ENCODE data around the gene NHLRC3.

The NHLRC3 gene, protein sequence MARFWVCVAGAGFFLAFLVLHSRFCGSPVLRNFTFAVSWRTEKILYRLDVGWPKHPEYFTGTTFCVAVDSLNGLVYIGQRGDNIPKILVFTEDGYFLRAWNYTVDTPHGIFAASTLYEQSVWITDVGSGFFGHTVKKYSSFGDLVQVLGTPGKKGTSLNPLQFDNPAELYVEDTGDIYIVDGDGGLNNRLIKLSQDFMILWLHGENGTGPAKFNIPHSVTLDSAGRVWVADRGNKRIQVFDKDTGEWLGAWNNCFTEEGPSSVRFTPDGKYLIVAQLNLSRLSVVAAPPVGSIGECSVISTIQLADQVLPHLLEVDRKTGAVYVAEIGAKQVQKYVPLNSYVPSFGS

DNA sequence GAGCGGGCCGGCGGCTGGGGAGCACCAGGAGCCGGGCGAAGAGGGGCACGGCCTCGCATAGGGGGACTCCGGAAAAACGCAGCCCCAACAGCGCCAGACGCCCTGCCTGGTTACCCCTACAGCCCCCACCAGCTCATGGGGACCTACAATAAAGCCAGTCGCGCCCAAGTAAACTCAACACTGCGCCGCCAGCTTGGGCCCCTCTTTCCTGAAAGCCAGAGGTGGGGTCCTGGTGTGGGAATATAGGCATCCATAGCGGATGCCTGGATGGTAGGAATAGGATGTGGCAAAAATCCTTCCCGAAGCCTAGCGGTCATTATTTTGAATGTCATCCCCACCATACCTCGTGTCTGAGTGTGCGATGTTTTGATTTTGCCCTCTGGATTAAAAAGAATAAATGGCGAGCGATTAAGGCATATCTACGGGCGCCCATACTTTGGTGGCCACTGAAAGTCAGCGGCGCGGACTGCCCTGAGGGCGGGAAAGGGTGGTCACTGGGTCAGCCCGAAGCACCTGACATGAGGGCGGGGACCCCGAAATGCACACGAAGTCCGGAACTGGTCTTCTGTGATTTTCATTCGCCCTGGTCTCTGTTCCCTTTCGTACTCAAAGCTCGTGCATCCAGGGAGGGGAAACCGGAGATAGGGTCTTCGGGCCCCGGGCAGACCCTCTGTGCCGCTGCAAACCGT, at the start of gene NHLRC3, which contains the start of gene PROSER1:
NHLRC3 (plus strand) TSS at position 577 of the 689 bp plus-strand sequence. CDS start 184 bp downstream, outside the sequence.
PROSER1 (minus strand) TSS at position 210 of the 689 bp plus-strand sequence. CDS start 847 bp downstream, outside the sequence.
- TF ChIP-seq GATA3 (IDR thresholded peaks at IDR 0.05; ENCODE audit: low read depth, low read length) = no peak
- no peak for TF ChIP-seq GATA2 (IDR thresholded peaks at IDR 0.05; ENCODE audit: low read depth, low read length)

DNA sequence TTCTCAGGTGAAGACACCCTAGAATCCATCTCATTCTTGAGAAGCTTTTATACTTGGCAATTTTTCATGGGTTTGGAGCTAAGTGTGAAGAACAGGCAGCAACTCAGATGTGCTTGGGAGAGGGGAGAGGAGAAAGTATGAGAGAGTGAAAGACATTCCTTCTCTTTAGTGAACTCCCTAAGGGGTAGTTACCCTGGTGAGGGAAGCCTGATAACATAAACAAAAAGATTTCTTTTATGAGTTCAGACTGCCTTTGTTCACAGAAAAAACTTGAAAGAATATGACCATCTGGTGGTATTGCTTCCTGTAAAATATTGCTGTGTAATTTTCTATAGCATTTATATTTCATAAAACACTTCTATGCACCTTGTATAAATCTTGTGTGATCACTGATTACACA, 47.6 kb upstream of the NHLRC3 start, which contains the start of gene STOML3:
STOML3 (minus strand) TSS at position 139 of the 400 bp plus-strand sequence; CDS start at position 29, 110 bp downstream.
- TF ChIP-seq GATA2 (IDR thresholded peaks at IDR 0.05; ENCODE audit: low read depth, low read length) = no peak
- no peak for TF ChIP-seq GATA3 (IDR thresholded peaks at IDR 0.05; ENCODE audit: low read depth, low read length)

DNA sequence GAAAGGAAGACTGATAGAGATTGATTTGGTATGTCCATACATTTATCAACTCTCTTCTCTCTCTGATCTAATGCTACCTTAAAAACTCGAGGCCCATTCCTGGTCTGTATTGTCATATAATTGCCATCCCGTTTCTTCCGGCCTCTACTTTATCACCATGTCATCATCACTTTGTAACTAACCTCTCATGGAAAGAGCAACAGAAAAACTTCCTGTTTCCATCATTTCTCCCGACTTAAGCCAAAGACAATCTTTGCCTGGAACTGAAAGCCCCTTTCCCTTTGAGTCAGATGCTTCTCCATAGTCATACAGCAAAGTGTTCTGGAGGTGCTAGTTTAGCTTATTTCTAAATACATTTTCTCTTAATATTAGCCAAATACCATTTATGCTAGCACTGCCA, 44.9 kb upstream of the NHLRC3 start:
- TF ChIP-seq GATA2 (IDR thresholded peaks at IDR 0.05; ENCODE audit: low read depth, low read length) (no peak), GATA3 (IDR thresholded peaks at IDR 0.05; ENCODE audit: low read depth, low read length) (no peak)

DNA sequence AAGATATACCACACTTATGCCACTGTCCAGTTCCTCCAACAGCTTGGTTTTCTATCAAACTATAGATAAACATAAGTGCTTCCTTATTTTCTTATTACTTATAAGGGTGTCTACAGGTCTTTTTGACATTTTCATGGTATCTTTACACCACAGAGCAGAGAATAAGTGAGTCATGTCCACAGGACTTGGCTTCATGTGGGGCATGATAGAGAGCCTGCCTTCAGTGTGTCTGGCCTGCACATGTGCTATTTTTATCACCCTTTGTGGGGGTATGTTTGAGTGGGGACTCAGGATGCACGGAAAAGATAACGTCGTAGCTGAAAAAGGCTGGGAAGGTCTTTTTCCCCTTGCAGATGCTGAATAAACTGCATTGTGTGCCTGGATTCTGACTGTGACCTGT, 39.5 kb upstream of the NHLRC3 start:
- TF ChIP-seq GATA3 (IDR thresholded peaks at IDR 0.05; ENCODE audit: low read depth, low read length) = no peak
- no peak for TF ChIP-seq GATA2 (IDR thresholded peaks at IDR 0.05; ENCODE audit: low read depth, low read length)

DNA sequence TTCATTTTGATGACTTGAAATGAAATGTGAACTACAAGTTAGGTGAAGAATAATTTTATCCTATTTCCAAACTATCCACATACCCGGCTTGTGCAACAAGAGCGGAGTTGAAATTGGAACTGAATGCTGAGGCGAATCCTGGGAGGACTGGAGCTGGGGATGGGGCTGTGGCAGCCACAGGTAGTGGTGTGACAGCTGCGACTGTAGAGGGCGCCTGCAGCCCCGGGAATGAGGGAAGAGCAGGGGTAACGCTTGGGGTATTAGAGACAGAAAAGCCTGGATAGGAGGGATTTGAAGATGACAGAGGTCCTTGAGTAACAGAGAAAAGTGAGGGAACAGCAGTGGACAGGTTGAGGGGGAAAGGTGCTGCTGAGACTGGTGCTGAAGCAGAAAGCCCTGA, 25.6 kb upstream of the NHLRC3 start:
- no peak for TF ChIP-seq GATA3 (IDR thresholded peaks at IDR 0.05; ENCODE audit: low read depth, low read length)
- no peak for TF ChIP-seq GATA2 (IDR thresholded peaks at IDR 0.05; ENCODE audit: low read depth, low read length)

DNA sequence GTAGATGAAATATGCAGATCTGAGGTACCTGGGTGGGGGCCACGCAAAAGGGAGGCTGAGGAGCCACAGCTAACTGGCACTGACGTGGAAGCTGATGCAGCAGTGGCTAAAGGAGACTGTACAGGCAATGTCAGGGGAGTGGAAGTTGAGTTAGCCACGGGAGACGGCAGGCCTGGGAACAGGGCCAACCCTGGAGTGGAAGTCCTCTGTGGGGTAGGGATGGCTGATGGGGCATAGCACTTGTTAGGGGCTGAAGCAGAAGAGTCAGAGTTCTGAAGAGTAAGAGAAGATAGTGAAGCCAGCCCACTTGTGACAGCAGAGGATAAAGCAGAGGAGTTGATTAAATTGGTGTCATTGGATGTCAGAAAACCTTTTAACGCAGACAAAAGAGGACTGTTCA, 24.8 kb upstream of the NHLRC3 start:
- TF ChIP-seq GATA3 (IDR thresholded peaks at IDR 0.05; ENCODE audit: low read depth, low read length) (no peak), GATA2 (IDR thresholded peaks at IDR 0.05; ENCODE audit: low read depth, low read length) (no peak)

DNA sequence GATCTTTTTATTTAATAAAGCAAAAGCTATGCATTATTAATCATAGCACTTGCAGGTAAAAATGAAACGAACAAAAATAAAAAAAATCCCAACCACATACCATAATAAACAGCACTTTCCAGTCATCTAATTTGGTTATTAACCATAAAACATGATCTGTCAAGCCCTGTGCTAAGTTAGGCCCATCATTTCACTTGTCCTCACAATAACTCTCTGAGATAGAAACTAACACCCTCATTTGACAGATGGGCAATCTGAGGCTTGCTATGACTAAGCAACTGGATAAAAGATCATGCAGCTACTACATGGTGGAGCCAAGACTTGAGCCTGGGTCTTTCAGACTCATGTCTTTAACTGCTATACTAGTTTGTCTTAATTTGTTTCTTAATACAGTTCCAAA, 22.2 kb upstream of the NHLRC3 start:
- TF ChIP-seq GATA2 (IDR thresholded peaks at IDR 0.05; ENCODE audit: low read depth, low read length) = no peak
- TF ChIP-seq GATA3 (IDR thresholded peaks at IDR 0.05; ENCODE audit: low read depth, low read length) = no peak

DNA sequence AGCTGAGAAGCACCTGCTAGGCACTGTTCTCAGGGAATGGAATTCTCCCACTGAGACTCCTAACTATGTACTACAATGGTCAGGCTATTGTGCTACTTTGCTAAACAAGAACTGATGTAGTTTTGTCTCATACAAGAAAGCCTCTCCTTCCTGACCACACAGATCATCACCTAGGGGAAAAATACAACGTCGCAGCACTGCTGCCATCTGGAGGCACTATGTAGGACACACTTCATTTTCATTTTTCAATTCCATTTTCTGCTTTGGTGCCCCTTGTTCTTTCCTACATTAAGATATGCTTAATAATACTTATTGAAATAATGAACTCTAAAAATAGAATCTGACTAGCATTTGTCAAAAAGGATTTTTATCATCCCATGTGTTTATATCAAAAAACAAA, 21.5 kb upstream of the NHLRC3 start:
- TF ChIP-seq GATA2 (IDR thresholded peaks at IDR 0.05; ENCODE audit: low read depth, low read length) (no peak), GATA3 (IDR thresholded peaks at IDR 0.05; ENCODE audit: low read depth, low read length) (no peak)

DNA sequence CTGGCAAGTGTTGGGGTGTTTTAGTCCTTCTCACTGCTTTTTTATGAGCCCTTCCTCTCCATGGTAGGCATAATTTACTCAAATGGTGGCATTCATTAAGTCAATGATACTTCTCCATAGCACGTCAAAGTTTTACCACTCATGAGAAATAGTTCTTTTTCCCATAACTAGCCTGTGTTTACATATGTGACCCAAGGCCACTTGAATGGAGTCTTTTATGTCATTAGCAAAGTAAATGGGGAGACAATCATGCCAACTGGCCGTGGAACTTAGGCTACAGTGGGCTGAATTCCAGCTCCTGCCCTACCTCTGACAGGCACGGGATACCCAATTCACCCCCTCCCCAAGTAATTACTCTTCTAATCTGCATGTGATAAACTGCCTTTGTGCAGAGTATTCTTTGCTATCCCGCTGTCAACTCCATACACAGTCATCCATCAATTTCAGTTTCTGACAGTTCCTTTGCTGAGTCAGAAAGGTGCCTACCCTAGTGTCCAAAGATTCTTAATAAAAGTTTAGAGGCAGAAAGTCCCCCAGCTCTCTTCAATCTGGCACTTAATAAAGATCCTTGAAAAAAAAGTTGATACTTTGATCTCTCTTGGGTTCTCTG, 17.3 kb upstream of the NHLRC3 start:
- TF ChIP-seq GATA3 (IDR thresholded peaks at IDR 0.05; ENCODE audit: low read depth, low read length) = no peak
- no peak for TF ChIP-seq GATA2 (IDR thresholded peaks at IDR 0.05; ENCODE audit: low read depth, low read length)

DNA sequence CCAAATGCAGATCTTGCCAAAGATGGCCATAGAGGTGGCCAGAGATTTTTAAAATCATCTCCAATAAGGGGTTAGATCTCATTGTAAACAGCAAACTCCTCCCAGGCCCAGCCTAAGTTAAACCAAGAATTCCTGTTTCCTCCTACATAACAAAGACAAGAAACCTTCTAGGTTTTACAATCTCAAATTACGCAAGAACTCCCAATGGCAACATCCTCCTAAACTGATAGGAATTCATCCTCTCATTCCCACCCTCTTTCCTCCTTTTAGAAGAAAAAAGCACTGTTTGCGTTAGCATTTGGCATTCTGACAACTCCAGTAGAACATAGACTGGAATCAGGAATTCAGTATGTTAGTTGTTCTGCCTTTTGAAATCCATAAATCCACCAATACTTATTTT, 14.9 kb upstream of the NHLRC3 start:
- TF ChIP-seq GATA3 (IDR thresholded peaks at IDR 0.05; ENCODE audit: low read depth, low read length) (no peak), GATA2 (IDR thresholded peaks at IDR 0.05; ENCODE audit: low read depth, low read length) (no peak)

DNA sequence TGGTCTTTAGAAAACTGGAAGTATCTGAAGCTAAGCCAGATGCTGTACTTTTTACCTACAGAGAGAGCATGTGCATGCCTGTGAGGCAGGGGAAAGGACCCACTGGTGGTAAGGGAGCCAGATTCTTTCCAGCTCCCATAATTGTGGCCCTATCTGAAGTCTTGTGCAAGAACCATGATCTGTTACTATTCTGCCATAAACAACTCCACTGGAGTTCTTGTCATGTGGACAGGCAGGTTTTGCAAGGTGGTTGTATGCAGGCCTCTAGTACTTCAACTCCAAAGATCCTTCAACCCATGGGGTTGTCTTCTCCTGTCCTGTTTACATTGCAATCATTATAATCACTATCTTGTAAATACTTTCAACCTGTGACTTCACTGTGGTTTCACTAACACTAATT, 14.5 kb upstream of the NHLRC3 start:
- TF ChIP-seq GATA2 (IDR thresholded peaks at IDR 0.05; ENCODE audit: low read depth, low read length) = no peak
- no peak for TF ChIP-seq GATA3 (IDR thresholded peaks at IDR 0.05; ENCODE audit: low read depth, low read length)

DNA sequence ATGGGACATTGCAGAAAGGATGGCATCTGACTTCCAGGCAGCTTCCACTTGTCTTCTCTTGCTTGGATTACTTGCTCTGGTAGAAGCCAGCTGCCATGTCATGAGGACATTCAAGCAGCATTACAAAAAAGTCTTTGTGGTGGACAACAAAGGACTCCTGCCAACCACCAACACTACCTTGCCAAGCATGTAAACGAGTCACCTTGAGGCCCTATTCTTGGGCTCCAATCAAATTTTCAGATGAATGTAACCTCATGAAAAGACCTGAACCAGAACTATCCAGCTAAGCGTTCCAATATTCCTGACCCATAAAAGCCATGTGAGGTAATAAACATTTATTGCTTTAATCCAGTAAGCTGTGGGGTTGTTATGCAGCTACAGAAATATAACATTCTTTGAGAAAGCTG, 12.8 kb upstream of the NHLRC3 start:
- TF ChIP-seq GATA2 (IDR thresholded peaks at IDR 0.05; ENCODE audit: low read depth, low read length) (no peak), GATA3 (IDR thresholded peaks at IDR 0.05; ENCODE audit: low read depth, low read length) (no peak)

DNA sequence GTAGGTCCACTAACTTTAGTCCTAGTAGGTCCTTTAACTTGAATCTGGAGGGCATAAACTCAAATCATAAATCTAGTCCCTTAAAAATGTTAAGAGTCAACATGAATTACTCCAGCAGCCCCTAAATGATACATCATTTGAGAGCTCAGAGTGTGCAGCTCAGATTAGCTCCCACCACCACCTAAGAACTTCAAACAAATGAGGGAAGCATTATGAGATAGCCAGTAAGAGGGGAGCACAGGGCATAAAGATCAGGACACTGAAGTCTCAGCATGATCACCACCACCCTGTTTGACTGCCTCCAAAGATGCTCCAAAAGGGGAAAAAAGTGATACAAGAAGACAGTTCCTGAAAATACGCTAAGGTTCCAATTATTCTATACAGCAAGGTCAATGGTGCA, 6.1 kb upstream of the NHLRC3 start:
- TF ChIP-seq GATA2 (IDR thresholded peaks at IDR 0.05; ENCODE audit: low read depth, low read length) (no peak), GATA3 (IDR thresholded peaks at IDR 0.05; ENCODE audit: low read depth, low read length) (no peak)

DNA sequence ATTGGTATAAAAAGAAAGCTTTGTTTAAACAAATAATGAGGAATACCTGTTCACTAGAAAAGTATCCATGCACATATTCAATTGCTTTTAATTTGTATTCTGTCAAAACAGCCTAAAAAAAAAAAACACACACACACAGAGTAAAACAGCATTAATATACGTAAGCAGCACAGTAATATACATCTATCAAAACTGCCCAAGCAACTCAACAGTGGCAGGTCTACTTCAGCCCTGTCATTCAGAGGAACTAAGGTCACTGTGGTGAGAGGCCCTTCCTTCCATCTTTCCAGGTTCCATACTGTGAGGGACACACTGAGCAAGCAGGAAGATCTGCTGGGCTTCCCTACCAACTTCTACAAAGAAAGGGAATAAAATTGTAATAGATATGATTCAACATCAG, 4.2 kb upstream of the NHLRC3 start:
- no peak for TF ChIP-seq GATA3 (IDR thresholded peaks at IDR 0.05; ENCODE audit: low read depth, low read length)
- TF ChIP-seq GATA2 (IDR thresholded peaks at IDR 0.05; ENCODE audit: low read depth, low read length) = no peak

Measured in SH-SY5Y (cell line).